Epithelial cell of prostate (primary cell): Measurements from ENCODE around the gene KLK1.
"Not testable (repeated sequence)": the region's sequence is repeated elsewhere in the genome, so short reads cannot be mapped to it uniquely, and the experiment has no call there.

Source experiments
- DNase-seq: peaks from one replicate; pipeline ENCODE4 v3.0.0-alpha.2; 2011; ENCODE audit warnings: low read depth, low spot score
- H3K27ac ChIP-seq: fragments of 450-650 bp; 2 replicates; pipeline ENCODE4 v1.5.1; 2017; ENCODE audit warnings: mild to moderate bottlenecking

Gene KLK1

GRCh38 chr19:50772912-50773311, 50.7 kb downstream of the KLK1 start:
- DNase-seq, H3K27ac ChIP-seq: not testable (repeated sequence)

- H3K27ac ChIP-seq = no peak overlapping the region
- DNase-seq = no peak
These were observed 51.1 kb downstream of the KLK1 start for GRCh38 chr19:50772476-50772875.

GRCh38 chr19:50770888-50771287, 52.7 kb downstream of the KLK1 start:
- no peak overlapping the region for H3K27ac ChIP-seq
- no peak for DNase-seq

- not testable (repeated sequence) for H3K27ac ChIP-seq, DNase-seq
These were observed 53.4 kb downstream of the KLK1 start, which contains the start of gene GPR32 for GRCh38 chr19:50770164-50770563. GPR32 (plus strand) TSS chr19:50770464; CDS start chr19:50770601, 137 bp downstream.
